Measurements from ENCODE around the gene ALDH5A1.

GRCh38 chr6:24494821-24495795 lies at the start of gene ALDH5A1:
- TF ChIP-seq CTCF (IDR thresholded peaks at IDR 0.05) (peak in 2 of 4 experiments; percentile 6 to 18), POLR2A (IDR thresholded peaks at IDR 0.05) (no peak), POLR2AphosphoS5 (IDR thresholded peaks at IDR 0.05) (peak in 2 of 4 donors; percentile 38), EP300 (IDR thresholded peaks at IDR 0.05) (no peak)

Data from sigmoid colon (tissue), 4 donors.